Fibroblast of lung (primary cell): ENCODE data around the gene FAM222A. TPM values are rescaled to one million over a fixed set of nuclear protein-coding genes. Genes with fewer than 3 reads are reported as not detected.

ENCODE experiments used
- DNase-seq, 2 donors: peaks; one replicate each; pipeline versions ENCODE4 v3.0.0 to v3.0.0-alpha.2; 2010; ENCODE audit warnings: low read depth in 2 of 2
- H2AFZ ChIP-seq: 2 replicates; pipeline ENCODE4 v1.5.1; 2012; ENCODE audit warnings: low read length, control low read depth, inconsistent platforms
- H3K27ac ChIP-seq: 2 replicates; pipeline ENCODE4 v1.5.1; 2011; ENCODE audit warnings: low read length, control low read depth; ENCODE audit not compliant: insufficient read depth
- H3K27me3 ChIP-seq: 2 replicates; pipeline ENCODE4 v1.5.1; 2011; ENCODE audit warnings: mild to moderate bottlenecking, low read length; ENCODE audit not compliant: control insufficient read depth, insufficient read depth
- H3K36me3 ChIP-seq: 2 replicates; pipeline ENCODE4 v1.5.1; 2011; ENCODE audit warnings: low read length; ENCODE audit not compliant: control insufficient read depth, insufficient read depth
- H3K4me1 ChIP-seq: 2 replicates; pipeline ENCODE4 v1.5.1; 2011; ENCODE audit warnings: low read length; ENCODE audit not compliant: control insufficient read depth, insufficient read depth; ENCODE audit errors: extremely low read depth
- H3K4me2 ChIP-seq: 2 replicates; pipeline ENCODE4 v1.5.1; 2011; ENCODE audit warnings: low read length, control low read depth; ENCODE audit not compliant: insufficient read depth; ENCODE audit errors: extremely low read depth
- H3K4me3 ChIP-seq, 4 experiments: fragments of 200-600 bp in 1 of 4; sonication (generic) in 1 of 4; replicated peaks in 1 of 4; 2 replicates each; pipeline ENCODE4 v1.5.1; 2011 to 2016; ENCODE audit warnings: low read length in 4 of 4, low read depth in 3 of 4, mild to moderate bottlenecking in 3 of 4, control low read depth in 2 of 4, inconsistent platforms in 1 of 4, mixed read lengths in 1 of 4; ENCODE audit not compliant: insufficient read depth in 1 of 4; ENCODE audit errors: control extremely low read depth in 1 of 4
- H3K79me2 ChIP-seq: 2 replicates; pipeline ENCODE4 v1.5.1; 2012; ENCODE audit warnings: mild to moderate bottlenecking, low read length, inconsistent platforms; ENCODE audit not compliant: control insufficient read depth, insufficient read depth
- H3K9ac ChIP-seq: 2 replicates; pipeline ENCODE4 v1.5.1; 2011; ENCODE audit warnings: mild to moderate bottlenecking, low read length, control low read depth; ENCODE audit not compliant: insufficient read depth
- H3K9me3 ChIP-seq: 2 replicates; pipeline ENCODE4 v1.5.1; 2012; ENCODE audit warnings: low read depth, low read length; ENCODE audit not compliant: control insufficient read depth, insufficient read depth
- H4K20me1 ChIP-seq: 2 replicates; pipeline ENCODE4 v1.5.1; 2011; ENCODE audit warnings: low read length; ENCODE audit not compliant: control insufficient read depth, insufficient read depth; ENCODE audit errors: extremely low read depth
- EZH2 ChIP-seq: IDR thresholded peaks from 2 replicates; pipeline ENCODE4 v1.5.1; 2012; ENCODE audit warnings: low read length, control low read depth, mild to moderate bottlenecking; ENCODE audit errors: missing control alignments
- polyA plus RNA-seq, 2 donors: library from polyadenylated mRNA; depleted of rRNA in 1 of 2; stranded (reverse) in 1 of 2; unstranded in 1 of 2; fragments of >200 nt; gene quantifications; 2 replicates each; pipeline ENCODE4 v1.2.1, GENCODE V29; 2011 to 2012; ENCODE audit warnings: missing spikeins in 1 of 2
- total RNA-seq: library from RNA; depleted of rRNA; stranded (reverse); fragments of >200 nt; gene quantifications from 2 replicates; pipeline ENCODE4 v1.2.1, GENCODE V29; 2014
- TF ChIP-seq, protein P1 (sequence below), 2 donors: IDR thresholded peaks in 1 of 2; conservative IDR thresholded peaks in 1 of 2; 1 replicate in 1 of 2; 2 replicates in 1 of 2; pipeline ENCODE4 v1.5.1; 2011 to 2012; ENCODE audit warnings: low read length in 2 of 2, control low read depth in 1 of 2, inconsistent platforms in 1 of 2, low read depth in 1 of 2, mild to moderate bottlenecking in 1 of 2

Gene FAM222A
- total and polyA plus RNA-seq, 2 donors (not counting 1 experiment from before 2014, with no cell fraction given) = 0.05 TPM; not detected in 1

DNA sequence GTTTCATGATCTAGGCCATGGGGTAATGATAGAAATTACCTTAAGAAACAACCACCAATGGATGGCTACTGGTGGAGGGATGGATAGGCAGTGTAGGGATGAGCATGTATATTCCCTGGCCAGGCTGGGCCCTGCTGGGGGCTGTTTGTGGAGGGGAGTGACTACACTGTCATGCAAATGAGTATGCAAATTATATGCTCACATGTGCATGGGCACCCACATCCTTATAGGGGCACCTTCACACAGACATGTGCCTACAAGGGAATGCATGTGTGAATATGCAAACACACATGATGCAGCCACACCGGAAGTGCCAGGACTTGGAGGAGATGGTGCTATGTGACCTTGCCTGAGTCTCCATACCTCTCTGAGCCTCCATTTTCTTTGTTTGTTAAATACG is 39.7 kb upstream of the FAM222A start:
- H3K4me3 ChIP-seq = no peak overlapping the region
- no peaks in the 10 kb centered on the region for H3K36me3 ChIP-seq
- TF ChIP-seq, protein P1, sequence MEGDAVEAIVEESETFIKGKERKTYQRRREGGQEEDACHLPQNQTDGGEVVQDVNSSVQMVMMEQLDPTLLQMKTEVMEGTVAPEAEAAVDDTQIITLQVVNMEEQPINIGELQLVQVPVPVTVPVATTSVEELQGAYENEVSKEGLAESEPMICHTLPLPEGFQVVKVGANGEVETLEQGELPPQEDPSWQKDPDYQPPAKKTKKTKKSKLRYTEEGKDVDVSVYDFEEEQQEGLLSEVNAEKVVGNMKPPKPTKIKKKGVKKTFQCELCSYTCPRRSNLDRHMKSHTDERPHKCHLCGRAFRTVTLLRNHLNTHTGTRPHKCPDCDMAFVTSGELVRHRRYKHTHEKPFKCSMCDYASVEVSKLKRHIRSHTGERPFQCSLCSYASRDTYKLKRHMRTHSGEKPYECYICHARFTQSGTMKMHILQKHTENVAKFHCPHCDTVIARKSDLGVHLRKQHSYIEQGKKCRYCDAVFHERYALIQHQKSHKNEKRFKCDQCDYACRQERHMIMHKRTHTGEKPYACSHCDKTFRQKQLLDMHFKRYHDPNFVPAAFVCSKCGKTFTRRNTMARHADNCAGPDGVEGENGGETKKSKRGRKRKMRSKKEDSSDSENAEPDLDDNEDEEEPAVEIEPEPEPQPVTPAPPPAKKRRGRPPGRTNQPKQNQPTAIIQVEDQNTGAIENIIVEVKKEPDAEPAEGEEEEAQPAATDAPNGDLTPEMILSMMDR (conservative IDR thresholded peaks at IDR 0.05 in 1 of 2, IDR thresholded peaks at IDR 0.05 in 1 of 2; ENCODE audit: low read depth in 1 of 2, low read length in 2 of 2) = no peak
- no peak for TF ChIP-seq EZH2
- H3K27ac ChIP-seq = no peak overlapping the region
- no peaks in the 10 kb centered on the region for H4K20me1 ChIP-seq
- H3K27me3 ChIP-seq = peaks cover 4% of the 10 kb centered on the region
- no peak overlapping the region for H3K4me2 ChIP-seq
- no peak overlapping the region for H2AFZ ChIP-seq
- H3K4me1 ChIP-seq = no peaks in the 10 kb centered on the region
- no peak for DNase-seq
- no peak overlapping the region for H3K9ac ChIP-seq
- no peaks in the 10 kb centered on the region for H3K79me2 ChIP-seq
- H3K9me3 ChIP-seq = no peaks in the 10 kb centered on the region

- Histone ChIP-seq H3K27ac (no peak overlapping the region), H2AFZ (no peak overlapping the region), H3K4me3 (no peak overlapping the region), H3K27me3 (peaks cover 4% of the 10 kb centered on the region), H3K9me3 (no peaks in the 10 kb centered on the region), H4K20me1 (no peaks in the 10 kb centered on the region), H3K9ac (no peak overlapping the region), H3K79me2 (no peaks in the 10 kb centered on the region), H3K4me1 (no peaks in the 10 kb centered on the region), H3K4me2 (no peak overlapping the region), H3K36me3 (no peaks in the 10 kb centered on the region)
- no peak for DNase-seq
- TF ChIP-seq EZH2 = no peak
These were observed 38.2 kb upstream of the FAM222A start for GRCh38 chr12:109675411-109675810.

- DNase-seq = no peak
- Histone ChIP-seq H3K79me2 (no peaks in the 10 kb centered on the region), H4K20me1 (no peaks in the 10 kb centered on the region), H2AFZ (no peak overlapping the region), H3K4me3 (no peak overlapping the region), H3K27ac (no peak overlapping the region), H3K9me3 (no peaks in the 10 kb centered on the region), H3K4me2 (no peak overlapping the region), H3K9ac (no peak overlapping the region), H3K27me3 (peaks cover 4% of the 10 kb centered on the region), H3K36me3 (no peaks in the 10 kb centered on the region), H3K4me1 (no peaks in the 10 kb centered on the region)
- TF ChIP-seq, protein P1 (conservative IDR thresholded peaks at IDR 0.05 in 1 of 2, IDR thresholded peaks at IDR 0.05 in 1 of 2; ENCODE audit: low read depth in 1 of 2, low read length in 2 of 2) = no peak
- TF ChIP-seq EZH2 = no peak
These were observed 36.3 kb upstream of the FAM222A start for GRCh38 chr12:109677279-109677691.
